HG03469 (cell line): ENCODE data around the gene NHLRC4.

Experiments
- ATAC-seq: cut with Tn5 transposase; IDR thresholded peaks from one replicate; pipeline ENCODE4 v1.9.1; 2021; ENCODE audit warnings: mild to moderate bottlenecking, moderate library complexity, moderate number of reproducible peaks; ENCODE audit not compliant: unreplicated experiment

The NHLRC4 gene

DNA sequence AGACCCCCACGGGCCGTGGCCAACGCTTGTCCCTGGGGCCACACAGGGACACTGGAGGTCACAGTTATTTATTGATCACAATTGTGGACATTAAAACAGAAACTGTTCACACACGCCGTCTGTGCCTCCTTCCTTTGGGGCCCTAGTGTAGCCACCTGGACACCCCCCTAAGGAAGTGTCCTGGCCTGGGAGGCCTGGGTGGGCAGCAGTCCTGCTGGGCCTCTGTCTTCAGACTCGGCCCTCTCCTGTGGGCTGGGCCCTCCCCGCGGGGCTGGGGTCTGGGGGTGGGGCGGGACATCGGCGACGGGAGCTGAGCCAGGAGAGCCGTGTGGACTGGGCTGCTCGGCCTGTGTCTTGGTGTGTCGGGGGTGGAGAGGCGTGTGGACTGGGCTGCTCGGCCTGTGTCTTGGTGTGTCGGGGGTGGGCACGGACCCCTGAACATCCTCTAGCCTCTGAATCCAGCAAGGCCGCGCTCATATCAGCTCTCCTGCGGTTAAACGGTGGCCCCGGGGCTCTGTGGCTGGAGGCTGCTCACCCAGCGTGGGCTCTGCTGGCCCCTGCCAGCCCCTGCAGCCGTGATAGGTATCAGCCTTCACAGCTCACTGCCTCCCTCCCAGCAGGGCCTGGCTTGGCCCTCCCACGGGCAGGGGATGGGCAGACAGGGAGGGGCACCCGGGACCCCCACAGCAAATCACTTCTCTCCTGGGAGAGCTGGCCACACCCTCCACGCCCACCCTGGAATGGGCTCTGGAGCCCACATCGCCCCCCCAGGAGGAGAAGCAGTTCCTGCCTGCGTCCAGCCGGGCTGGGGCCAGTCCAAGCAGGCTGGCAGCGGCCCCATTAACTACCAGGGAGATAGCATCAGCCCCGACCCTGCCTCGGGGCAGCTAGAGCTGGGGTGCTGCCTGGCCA is 1.1 kb upstream of the NHLRC4 start:
- no peak for ATAC-seq

DNA sequence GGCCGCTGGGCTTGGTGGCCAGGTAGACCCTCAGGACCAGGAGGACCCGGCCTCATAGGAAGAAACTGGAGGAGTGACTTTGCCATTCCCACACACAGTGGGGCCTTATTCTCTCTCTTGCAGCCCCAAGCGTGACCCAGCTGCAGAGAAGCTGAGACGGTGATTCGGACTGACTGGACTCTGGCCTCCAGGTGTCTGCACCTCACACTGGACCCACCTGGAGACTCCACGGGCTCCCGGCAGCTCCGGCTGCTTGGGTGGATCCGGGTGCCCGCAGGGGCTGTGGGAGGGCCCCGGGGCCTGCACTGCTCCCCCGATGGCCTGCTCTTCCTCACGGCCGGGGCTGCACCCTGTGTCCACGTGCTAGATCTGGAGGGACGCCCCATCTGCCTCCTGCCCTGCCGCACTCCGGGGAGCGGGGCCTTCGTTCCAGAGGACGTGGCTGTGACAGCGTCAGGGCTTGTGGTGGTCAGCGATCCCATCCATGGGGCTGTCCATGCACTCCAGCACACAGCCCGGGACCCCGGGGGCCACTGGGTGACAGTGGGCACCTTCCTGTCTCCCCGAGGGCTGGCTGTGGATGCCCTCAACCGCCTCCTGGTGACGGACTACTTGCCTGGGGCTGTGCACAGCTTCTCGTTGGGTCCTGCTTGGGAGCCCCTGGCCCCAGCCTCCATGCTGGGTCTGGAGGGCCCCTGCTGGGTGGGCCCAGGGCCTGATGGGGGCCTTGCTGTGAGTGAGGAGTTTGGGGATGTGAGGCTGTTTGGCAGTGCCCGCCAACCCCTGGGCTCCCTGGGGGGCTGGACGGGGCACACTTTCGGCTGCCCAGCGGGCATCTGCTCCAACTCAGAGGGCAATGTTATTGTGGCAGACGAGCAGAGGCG is 810 bp downstream of the NHLRC4 start:
- ATAC-seq = no peak

DNA sequence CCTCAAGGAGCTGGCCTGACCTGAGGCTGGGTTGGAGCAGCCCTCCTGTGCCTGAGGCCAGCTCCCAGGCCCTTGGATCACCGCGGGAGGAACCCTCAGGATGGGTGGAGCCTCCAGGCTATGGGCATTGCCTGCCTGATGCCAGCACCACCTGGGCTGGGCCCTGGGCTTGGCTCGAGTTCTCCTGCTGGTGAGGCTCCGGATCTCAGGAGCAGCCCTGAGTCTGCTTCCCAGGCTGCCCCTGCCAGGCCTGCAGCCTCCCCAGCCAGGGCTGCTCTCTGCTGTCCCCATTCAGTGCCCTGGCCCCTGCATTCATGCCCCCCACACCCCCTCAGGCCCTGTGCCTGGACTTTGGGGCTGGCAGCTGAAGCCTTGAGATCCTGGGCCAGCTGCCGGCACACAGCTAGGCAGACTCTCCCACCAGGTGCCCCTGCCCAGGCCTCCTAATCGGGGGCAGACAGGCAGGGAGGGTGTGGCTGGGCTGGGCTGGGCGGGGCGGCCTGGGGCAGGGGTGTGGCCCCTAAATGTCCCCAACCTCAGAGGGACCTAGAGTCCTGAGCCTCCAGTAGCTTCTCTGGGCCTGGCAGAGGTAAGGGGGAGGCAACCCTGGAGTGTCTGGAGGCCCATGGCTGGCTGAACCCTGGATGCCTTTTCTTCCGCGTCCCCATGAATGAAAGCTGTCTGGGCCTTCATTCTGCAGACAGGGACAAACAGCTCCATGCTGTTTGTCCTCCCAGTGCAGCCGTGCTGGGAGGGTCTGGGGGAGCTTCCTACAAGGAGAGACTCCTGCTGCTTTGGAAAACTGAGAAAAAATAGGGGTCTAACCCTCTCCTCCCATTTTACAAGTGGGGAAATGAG is 1.8 kb downstream of the NHLRC4 start:
- ATAC-seq = no peak

GRCh38 chr16:569445-570254 is 2.8 kb downstream of the NHLRC4 start, which contains the start of gene PIGQ:
PIGQ (plus strand) TSS chr16:569968; CDS start chr16:574075, 4,107 bp downstream.
- ATAC-seq = no peak

DNA sequence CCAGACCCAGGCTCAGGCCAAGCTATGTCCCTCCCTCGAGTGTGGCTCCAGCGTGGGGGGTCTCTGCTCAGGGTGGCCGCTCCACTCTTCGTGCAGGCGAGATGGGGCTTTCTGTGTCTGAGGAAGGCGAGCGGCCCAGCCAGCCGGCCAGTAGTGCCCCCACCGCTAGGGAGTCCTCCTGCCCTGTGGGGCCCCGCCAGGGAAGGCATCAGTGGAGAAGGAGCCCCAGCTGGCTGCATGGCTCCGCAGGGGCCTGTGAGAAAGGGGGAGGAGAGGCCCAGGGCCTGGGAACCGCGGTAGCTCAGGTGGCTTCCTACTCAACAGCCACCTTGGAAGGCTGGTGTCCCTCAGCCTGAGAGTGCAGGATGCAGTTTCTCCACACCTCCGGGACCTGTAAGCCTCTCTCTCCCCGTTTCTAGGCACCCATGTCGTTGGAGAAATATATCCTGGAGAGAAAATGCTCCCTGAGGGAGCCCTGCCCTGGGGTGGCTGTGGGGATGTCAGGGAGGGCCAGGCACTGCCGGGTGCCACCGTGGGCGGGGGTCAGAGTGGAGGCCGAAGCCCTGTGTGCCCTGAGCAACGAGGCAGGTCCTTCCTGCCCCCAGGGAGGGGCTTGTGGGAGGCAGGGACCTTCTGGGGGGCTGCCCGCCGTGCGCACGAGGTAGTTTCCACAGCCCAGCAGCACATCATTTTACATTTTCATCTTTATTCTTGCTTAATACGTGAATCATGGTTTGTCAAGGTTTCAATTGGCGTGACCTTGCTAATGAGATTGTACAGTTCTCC is 6.3 kb downstream of the NHLRC4 start:
- ATAC-seq = no peak

DNA sequence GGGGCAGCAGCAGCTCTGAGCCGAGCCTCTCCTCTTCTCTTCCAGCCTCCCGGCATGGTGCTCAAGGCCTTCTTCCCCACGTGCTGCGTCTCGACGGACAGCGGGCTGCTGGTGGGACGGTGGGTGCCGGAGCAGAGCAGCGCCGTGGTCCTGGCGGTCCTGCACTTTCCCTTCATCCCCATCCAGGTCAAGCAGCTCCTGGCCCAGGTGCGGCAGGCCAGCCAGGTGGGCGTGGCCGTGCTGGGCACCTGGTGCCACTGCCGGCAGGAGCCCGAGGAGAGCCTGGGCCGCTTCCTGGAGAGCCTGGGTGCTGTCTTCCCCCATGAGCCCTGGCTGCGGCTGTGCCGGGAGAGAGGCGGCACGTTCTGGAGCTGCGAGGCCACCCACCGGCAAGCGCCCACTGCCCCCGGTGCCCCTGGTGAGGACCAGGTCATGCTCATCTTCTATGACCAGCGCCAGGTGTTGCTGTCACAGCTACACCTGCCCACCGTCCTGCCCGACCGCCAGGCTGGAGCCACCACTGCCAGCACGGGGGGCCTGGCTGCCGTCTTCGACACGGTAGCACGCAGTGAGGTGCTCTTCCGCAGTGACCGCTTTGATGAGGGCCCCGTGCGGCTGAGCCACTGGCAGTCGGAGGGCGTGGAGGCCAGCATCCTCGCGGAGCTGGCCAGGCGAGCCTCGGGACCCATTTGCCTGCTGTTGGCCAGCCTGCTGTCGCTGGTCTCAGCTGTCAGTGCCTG is 7.4 kb downstream of the NHLRC4 start:
- ATAC-seq = no peak

GRCh38 chr16:575354-576196 is 8.8 kb downstream of the NHLRC4 start:
- ATAC-seq = no peak

GRCh38 chr16:576197-576822 is 9.5 kb downstream of the NHLRC4 start:
- ATAC-seq = no peak

- no peak for ATAC-seq
These were observed 10.0 kb downstream of the NHLRC4 start for GRCh38 chr16:576823-577201.

- no peak for ATAC-seq
These were observed 11.0 kb downstream of the NHLRC4 start for GRCh38 chr16:577796-578195.

GRCh38 chr16:578232-578869 is 11.5 kb downstream of the NHLRC4 start:
- ATAC-seq = no peak

DNA sequence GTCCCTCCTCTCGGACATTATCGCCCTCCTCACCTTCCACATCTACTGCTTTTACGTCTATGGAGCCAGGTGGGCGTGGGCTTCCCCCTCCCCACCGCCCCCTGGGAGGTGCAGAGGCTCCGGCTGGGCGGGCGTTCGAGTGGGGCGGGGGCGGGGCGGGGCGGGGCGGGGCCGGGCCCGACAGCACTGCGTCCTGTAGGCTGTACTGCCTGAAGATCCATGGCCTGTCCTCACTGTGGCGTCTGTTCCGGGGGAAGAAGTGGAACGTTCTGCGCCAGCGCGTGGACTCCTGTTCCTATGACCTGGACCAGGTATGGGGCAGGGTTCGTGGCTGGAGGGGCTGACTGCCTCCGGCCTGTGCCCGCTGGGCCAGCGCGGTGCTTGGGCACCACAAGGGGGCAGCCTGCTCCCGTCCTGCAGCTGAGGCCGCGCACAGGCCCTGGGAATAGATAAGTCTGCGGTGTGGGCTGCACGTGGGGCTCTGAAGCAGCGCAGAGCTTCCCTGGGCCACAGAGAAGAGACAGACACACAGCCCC is 12.1 kb downstream of the NHLRC4 start:
- no peak for ATAC-seq

DNA sequence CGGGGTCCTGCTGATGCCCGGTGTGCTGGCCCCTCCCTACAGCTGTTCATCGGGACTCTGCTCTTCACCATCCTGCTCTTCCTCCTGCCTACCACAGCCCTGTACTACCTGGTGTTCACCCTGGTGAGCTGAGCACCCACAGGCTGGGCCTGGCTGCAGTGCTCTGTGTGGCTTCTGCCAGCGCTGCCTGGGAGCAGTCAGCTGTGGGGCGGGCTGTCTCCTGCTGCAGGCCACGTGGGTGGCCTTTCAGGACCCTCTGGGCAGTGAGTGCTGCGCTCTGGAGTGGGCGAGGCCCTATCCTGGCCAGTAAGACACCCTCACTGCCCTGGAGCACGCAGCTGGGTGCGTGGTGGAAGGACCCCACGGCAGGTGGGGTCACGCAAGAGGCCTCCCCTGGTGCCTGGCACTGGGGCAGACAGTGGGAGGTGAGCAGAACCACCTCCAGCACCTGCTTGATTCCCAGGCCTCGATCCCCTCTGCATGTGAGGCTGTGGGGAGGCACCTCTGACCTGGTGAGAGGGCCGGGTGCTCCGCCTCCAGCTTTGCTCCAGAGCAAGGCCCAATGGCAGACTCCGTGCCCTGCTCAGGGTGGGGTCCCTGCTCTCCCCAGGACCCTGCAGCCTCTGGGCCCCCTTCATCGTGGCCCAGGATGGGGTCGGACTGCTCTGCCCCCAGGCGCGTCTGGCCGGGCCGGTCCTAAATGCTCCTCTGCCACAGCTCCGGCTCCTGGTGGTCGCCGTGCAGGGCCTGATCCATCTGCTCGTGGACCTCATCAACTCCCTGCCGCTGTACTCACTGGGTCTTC is 13.5 kb downstream of the NHLRC4 start:
- no peak for ATAC-seq

- ATAC-seq = no peak
These were observed 14.2 kb downstream of the NHLRC4 start for GRCh38 chr16:580946-581498.

DNA sequence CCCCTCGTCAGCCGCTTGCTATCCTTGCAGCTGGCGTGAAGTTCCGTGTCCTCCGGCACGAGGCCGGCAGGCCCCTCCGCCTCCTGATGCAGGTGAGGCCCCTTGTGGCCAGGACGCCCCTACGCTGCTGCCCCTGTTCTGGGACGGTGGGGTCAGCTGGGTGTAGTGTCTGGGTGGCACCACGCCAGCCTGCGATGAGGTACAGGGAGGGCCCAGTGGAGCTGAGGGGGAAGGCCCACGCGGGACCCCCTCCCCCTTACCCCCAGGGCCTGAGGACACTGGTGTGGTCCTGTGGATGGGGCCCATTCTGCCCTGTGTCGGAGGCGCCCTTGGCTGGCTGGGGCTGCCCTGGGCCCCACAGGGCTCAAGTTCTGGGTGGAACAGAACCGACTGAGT is 15.4 kb downstream of the NHLRC4 start:
- ATAC-seq = no peak
